Measurements from ENCODE around the gene PRSS1. TPM values are rescaled to one million over a fixed set of nuclear protein-coding genes. Genes with fewer than 3 reads are reported as not detected.

The PRSS1 gene
- total and polyA plus RNA-seq, 9 donors: not detected

DNA sequence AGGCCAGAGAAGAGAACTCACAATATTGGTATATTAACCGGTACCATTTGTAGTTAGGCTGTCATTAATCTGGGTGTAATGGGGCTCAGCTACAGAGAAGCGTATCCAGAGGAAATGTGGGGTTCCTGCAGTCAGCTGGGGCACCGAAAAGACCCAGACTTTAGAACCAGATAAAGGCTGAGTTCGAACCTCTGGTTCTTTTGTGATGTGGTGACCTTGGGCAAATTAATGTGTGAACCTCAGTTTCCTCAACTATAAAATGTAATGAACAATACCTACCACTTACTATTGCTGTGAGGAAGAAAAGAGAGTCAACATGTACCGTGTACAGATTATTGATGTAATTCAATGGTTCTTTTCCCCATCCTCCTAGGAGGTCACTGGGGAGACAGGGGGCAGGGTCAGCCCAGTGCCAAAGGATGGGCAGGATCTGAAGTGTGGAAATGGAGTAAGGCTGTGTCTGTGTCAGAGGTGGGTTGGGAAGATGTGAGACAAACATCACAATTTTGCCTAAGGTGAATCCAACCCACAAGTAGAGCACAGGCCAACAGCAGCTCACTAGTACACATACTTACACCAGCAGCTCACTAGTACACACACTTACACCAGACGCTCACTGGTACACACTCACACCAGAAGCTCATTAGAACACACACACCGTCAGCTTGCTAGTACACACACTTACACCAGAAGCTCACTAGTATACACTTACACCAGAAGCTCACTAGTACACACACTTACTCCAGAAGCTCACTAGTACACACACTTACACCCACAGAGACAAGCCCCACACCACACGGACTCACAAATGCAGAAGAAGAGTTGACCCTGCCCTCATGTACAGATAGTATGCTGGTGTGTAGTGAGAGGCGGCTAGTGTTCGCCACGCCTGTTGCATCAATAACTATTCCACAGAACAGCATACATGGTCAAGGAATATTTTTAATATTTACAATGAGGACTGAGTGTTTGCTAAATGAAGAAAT is 49.5 kb downstream of the PRSS1 start:
- Histone ChIP-seq H3K36me3 (ENCODE audit: control insufficient read depth, insufficient read depth, low read length) (no peaks in the 10 kb centered on the region), H3K9me3 (replicated peaks; ENCODE audit: control insufficient read depth, low read depth, low read length) (no peaks in the 10 kb centered on the region), H3K27me3 (ENCODE audit: control insufficient read depth, insufficient read depth, low read length) (peaks cover 61% of the 10 kb centered on the region), H3K4me3 (ENCODE audit: low read length) (no peak overlapping the region), H3K4me1 (ENCODE audit: control insufficient read depth, insufficient read depth, low read length) (peaks cover 15% of the 10 kb centered on the region), H3K27ac (ENCODE audit: low read length) (no peak overlapping the region)
- no peak for DNase-seq
- WGBS (ENCODE audit: insufficient coverage): 70% methylated on average over 2 of the region's 11 CpGs

- H3K4me3 ChIP-seq (ENCODE audit: low read length): no peak overlapping the region
- H3K9me3 ChIP-seq (replicated peaks; ENCODE audit: control insufficient read depth, low read depth, low read length): no peaks in the 10 kb centered on the region
- peaks cover 58% of the 10 kb centered on the region for H3K27me3 ChIP-seq (ENCODE audit: control insufficient read depth, insufficient read depth, low read length)
- WGBS (ENCODE audit: insufficient coverage): 43% methylated on average over 1 of the region's 3 CpGs
- H3K27ac ChIP-seq (ENCODE audit: low read length): no peak overlapping the region
- peaks cover 15% of the 10 kb centered on the region for H3K4me1 ChIP-seq (ENCODE audit: control insufficient read depth, insufficient read depth, low read length)
- no peaks in the 10 kb centered on the region for H3K36me3 ChIP-seq (ENCODE audit: control insufficient read depth, insufficient read depth, low read length)
- no peak for DNase-seq
Observed at GRCh38 chr7:142799437-142799835, 50.2 kb downstream of the PRSS1 start.

GRCh38 chr7:142800088-142800487 is 50.8 kb downstream of the PRSS1 start:
- DNase-seq: no peak
- no peak overlapping the region for H3K4me3 ChIP-seq (ENCODE audit: low read length)
- H3K36me3 ChIP-seq (ENCODE audit: control insufficient read depth, insufficient read depth, low read length): no peaks in the 10 kb centered on the region
- H3K27me3 ChIP-seq (ENCODE audit: control insufficient read depth, insufficient read depth, low read length): peaks cover 55% of the 10 kb centered on the region
- no CpG with 5 or more reads among the region's 1 CpG for WGBS (ENCODE audit: insufficient coverage)
- H3K27ac ChIP-seq (ENCODE audit: low read length): no peak overlapping the region
- H3K9me3 ChIP-seq (replicated peaks; ENCODE audit: control insufficient read depth, low read depth, low read length): no peaks in the 10 kb centered on the region
- peaks cover 15% of the 10 kb centered on the region for H3K4me1 ChIP-seq (ENCODE audit: control insufficient read depth, insufficient read depth, low read length)

DNA sequence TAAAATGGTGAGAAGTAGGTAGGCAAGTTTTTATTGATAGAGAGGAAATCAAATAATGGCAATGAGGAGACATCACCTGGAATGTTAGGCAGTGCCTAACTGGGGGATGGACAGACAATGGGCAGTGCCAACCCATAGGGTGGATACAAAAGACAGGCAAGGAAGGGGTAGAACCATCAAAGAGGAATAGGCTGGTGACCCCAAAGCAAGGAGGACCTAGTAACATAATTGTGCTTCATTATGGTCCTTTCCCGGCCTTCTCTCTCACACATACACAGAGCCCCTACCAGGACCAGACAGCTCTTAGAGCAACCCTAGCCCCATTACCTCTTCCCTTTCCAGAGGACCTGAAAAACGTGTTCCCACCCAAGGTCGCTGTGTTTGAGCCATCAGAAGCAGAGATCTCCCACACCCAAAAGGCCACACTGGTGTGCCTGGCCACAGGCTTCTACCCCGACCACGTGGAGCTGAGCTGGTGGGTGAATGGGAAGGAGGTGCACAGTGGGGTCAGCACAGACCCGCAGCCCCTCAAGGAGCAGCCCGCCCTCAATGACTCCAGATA is 51.5 kb downstream of the PRSS1 start:
- Histone ChIP-seq H3K4me3 (ENCODE audit: low read length) (no peak overlapping the region), H3K27ac (ENCODE audit: low read length) (no peak overlapping the region), H3K36me3 (ENCODE audit: control insufficient read depth, insufficient read depth, low read length) (no peaks in the 10 kb centered on the region), H3K27me3 (ENCODE audit: control insufficient read depth, insufficient read depth, low read length) (peaks cover 48% of the 10 kb centered on the region), H3K4me1 (ENCODE audit: control insufficient read depth, insufficient read depth, low read length) (peaks cover 15% of the 10 kb centered on the region), H3K9me3 (replicated peaks; ENCODE audit: control insufficient read depth, low read depth, low read length) (no peaks in the 10 kb centered on the region)
- no peak for DNase-seq
- no CpG with 5 or more reads among the region's 7 CpGs for WGBS (ENCODE audit: insufficient coverage)

DNA sequence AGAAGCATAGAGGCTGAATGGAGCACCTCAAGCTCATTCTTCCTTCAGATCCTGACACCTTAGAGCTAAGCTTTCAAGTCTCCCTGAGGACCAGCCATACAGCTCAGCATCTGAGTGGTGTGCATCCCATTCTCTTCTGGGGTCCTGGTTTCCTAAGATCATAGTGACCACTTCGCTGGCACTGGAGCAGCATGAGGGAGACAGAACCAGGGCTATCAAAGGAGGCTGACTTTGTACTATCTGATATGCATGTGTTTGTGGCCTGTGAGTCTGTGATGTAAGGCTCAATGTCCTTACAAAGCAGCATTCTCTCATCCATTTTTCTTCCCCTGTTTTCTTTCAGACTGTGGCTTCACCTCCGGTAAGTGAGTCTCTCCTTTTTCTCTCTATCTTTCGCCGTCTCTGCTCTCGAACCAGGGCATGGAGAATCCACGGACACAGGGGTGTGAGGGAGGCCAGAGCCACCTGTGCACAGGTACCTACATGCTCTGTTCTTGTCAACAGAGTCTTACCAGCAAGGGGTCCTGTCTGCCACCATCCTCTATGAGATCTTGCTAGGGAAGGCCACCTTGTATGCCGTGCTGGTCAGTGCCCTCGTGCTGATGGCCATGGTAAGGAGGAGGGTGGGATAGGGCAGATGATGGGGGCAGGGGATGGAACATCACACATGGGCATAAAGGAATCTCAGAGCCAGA is 52.5 kb downstream of the PRSS1 start:
- 85% methylated on average over 6 of the region's 8 CpGs for WGBS (ENCODE audit: insufficient coverage)
- no peak overlapping the region for H3K4me3 ChIP-seq (ENCODE audit: low read length)
- no peak for DNase-seq
- no peak overlapping the region for H3K27ac ChIP-seq (ENCODE audit: low read length)
- peaks cover 10% of the 10 kb centered on the region for H3K4me1 ChIP-seq (ENCODE audit: control insufficient read depth, insufficient read depth, low read length)
- peaks cover 38% of the 10 kb centered on the region for H3K27me3 ChIP-seq (ENCODE audit: control insufficient read depth, insufficient read depth, low read length)
- no peaks in the 10 kb centered on the region for H3K36me3 ChIP-seq (ENCODE audit: control insufficient read depth, insufficient read depth, low read length)
- no peaks in the 10 kb centered on the region for H3K9me3 ChIP-seq (replicated peaks; ENCODE audit: control insufficient read depth, low read depth, low read length)

DNA sequence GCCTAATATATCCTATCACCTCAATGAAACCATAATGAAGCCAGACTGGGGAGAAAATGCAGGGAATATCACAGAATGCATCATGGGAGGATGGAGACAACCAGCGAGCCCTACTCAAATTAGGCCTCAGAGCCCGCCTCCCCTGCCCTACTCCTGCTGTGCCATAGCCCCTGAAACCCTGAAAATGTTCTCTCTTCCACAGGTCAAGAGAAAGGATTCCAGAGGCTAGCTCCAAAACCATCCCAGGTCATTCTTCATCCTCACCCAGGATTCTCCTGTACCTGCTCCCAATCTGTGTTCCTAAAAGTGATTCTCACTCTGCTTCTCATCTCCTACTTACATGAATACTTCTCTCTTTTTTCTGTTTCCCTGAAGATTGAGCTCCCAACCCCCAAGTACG is 53.0 kb downstream of the PRSS1 start:
- Histone ChIP-seq H3K4me3 (ENCODE audit: low read length) (no peak overlapping the region), H3K27ac (ENCODE audit: low read length) (no peak overlapping the region), H3K27me3 (ENCODE audit: control insufficient read depth, insufficient read depth, low read length) (peaks cover 33% of the 10 kb centered on the region), H3K9me3 (replicated peaks; ENCODE audit: control insufficient read depth, low read depth, low read length) (no peaks in the 10 kb centered on the region), H3K36me3 (ENCODE audit: control insufficient read depth, insufficient read depth, low read length) (no peaks in the 10 kb centered on the region), H3K4me1 (ENCODE audit: control insufficient read depth, insufficient read depth, low read length) (peaks cover 5% of the 10 kb centered on the region)
- WGBS (ENCODE audit: insufficient coverage): 68% methylated on average over 2 of the region's 3 CpGs
- DNase-seq: no peak

Other genes with a start within 250 kb of the PRSS1 start
- gene PRSS2, start 21.5 kb downstream of the PRSS1 start, total RNA-seq: 0.09 TPM
- 1 to 10 TPM in 2 of 8 donors, not detected in 6; 1.2 to 1.3 TPM for gene PRSS2, start 21.5 kb downstream of the PRSS1 start, polyA plus RNA-seq (ENCODE audit: insufficient read depth in 1 of 8, insufficient read length in 8 of 8, low replicate concordance in 1 of 8)
- 2.8 TPM for gene EPHB6, start 105.6 kb downstream of the PRSS1 start, total RNA-seq
- 10 to 100 TPM in 1 of 8 donors, 1 to 10 TPM in 7; 4.2 to 13.4 (median 6.2) TPM for gene EPHB6, start 105.6 kb downstream of the PRSS1 start, polyA plus RNA-seq (ENCODE audit: insufficient read depth in 1 of 8, insufficient read length in 8 of 8, low replicate concordance in 1 of 8)
- 0.09 TPM for gene TRPV6, start 136.3 kb downstream of the PRSS1 start, total RNA-seq
- gene TRPV6, start 136.3 kb downstream of the PRSS1 start, polyA plus RNA-seq (ENCODE audit: insufficient read depth in 1 of 8, insufficient read length in 8 of 8, low replicate concordance in 1 of 8): under 1 TPM in 6 of 8 donors, not detected in 2; 0.05 to 0.57 (median 0.16) TPM
- gene TRPV5, start 184.3 kb downstream of the PRSS1 start, total RNA-seq: 0.04 TPM
- under 1 TPM in 5 of 8 donors, not detected in 3; 0.04 to 0.11 (median 0.07) TPM for gene TRPV5, start 184.3 kb downstream of the PRSS1 start, polyA plus RNA-seq (ENCODE audit: insufficient read depth in 1 of 8, insufficient read length in 8 of 8, low replicate concordance in 1 of 8)
- not detected for gene LLCFC1, start 190.0 kb downstream of the PRSS1 start, total RNA-seq
- gene LLCFC1, start 190.0 kb downstream of the PRSS1 start, polyA plus RNA-seq (ENCODE audit: insufficient read depth in 1 of 8, insufficient read length in 8 of 8, low replicate concordance in 1 of 8): under 1 TPM in 4 of 8 donors, not detected in 4; 0.23 to 0.39 (median 0.33) TPM
- 0.66 TPM for gene KEL, start 212.9 kb downstream of the PRSS1 start, total RNA-seq
- gene KEL, start 212.9 kb downstream of the PRSS1 start, polyA plus RNA-seq (ENCODE audit: insufficient read depth in 1 of 8, insufficient read length in 8 of 8, low replicate concordance in 1 of 8): 1 to 10 TPM in 7 of 8 donors, under 1 TPM in 1; 0.72 to 7.5 (median 1.5) TPM

Measured in muscle of leg (tissue), 11 donors.